GM12891 (cell line): ENCODE measurements around the gene BTAF1.

Experiments
- DNase-seq: peaks from one replicate; pipeline ENCODE4 v3.0.0; 2011; ENCODE audit warnings: low spot score; ENCODE audit not compliant: insufficient read length
- FAIRE-seq: peaks from 2 replicates; lab custom pipeline; 2011; peaks lifted over from hg19 to GRCh38; lab: Jason Lieb, UNC
- PAX5 ChIP-seq: IDR thresholded peaks from 2 replicates; pipeline ENCODE4 v1.6.1; 2011; ENCODE audit warnings: low read length, moderate library complexity, mild to moderate bottlenecking; ENCODE audit not compliant: insufficient read depth, severe bottlenecking
- POLR2A ChIP-seq: IDR thresholded peaks from 2 replicates; pipeline ENCODE4 v1.6.1; 2011; ENCODE audit warnings: low read depth, low read length, control low read depth
- POLR2AphosphoS5 ChIP-seq: IDR thresholded peaks from 2 replicates; pipeline ENCODE4 v1.6.1; 2011; ENCODE audit warnings: low read depth, low read length, control low read depth
- POU2F2 ChIP-seq: IDR thresholded peaks from 2 replicates; pipeline ENCODE4 v1.6.1; 2011; ENCODE audit warnings: low read depth, mild to moderate bottlenecking, control low read depth, low read length, moderate library complexity
- SPI1 ChIP-seq: IDR thresholded peaks from 2 replicates; pipeline ENCODE4 v1.6.1; 2011; ENCODE audit warnings: low read depth, low read length, control low read depth
- TAF1 ChIP-seq: IDR thresholded peaks from 2 replicates; pipeline ENCODE4 v1.6.1; 2011; ENCODE audit warnings: low read depth, low read length, control low read depth

BTAF1 gene

GRCh38 chr10:91935886-91936285, 12.3 kb downstream of the BTAF1 start:
- DNase-seq (no peak), FAIRE-seq (no peak)
- TF ChIP-seq PAX5 (no peak), POLR2AphosphoS5 (no peak), POU2F2 (no peak), TAF1 (no peak), SPI1 (no peak), POLR2A (no peak)

GRCh38 chr10:91939653-91940052, 16.1 kb downstream of the BTAF1 start:
- DNase-seq (no peak), FAIRE-seq (no peak)
- no peak for TF ChIP-seq TAF1
- no peak for TF ChIP-seq POU2F2
- no peak for TF ChIP-seq PAX5
- TF ChIP-seq POLR2AphosphoS5, result no peak
- TF ChIP-seq SPI1, result no peak
- TF ChIP-seq POLR2A, result no peak

- TF ChIP-seq SPI1 (no peak), POLR2A (no peak), POU2F2 (no peak), PAX5 (no peak), POLR2AphosphoS5 (no peak), TAF1 (no peak)
- FAIRE-seq (no peak), DNase-seq (no peak)
These were observed 17.9 kb downstream of the BTAF1 start for GRCh38 chr10:91941426-91941825.

- no peak for TF ChIP-seq POLR2AphosphoS5
- no peak for TF ChIP-seq PAX5
- TF ChIP-seq POU2F2, result no peak
- no peak for TF ChIP-seq SPI1
- no peak for TF ChIP-seq TAF1
- no peak for TF ChIP-seq POLR2A
- FAIRE-seq, result peak; percentile 33
- no peak for DNase-seq
These were observed 21.5 kb downstream of the BTAF1 start for GRCh38 chr10:91944880-91945630.

- no peak for DNase-seq
- no peak for TF ChIP-seq TAF1
- no peak for TF ChIP-seq POLR2A
- TF ChIP-seq SPI1, result no peak
- no peak for TF ChIP-seq POLR2AphosphoS5
- no peak for TF ChIP-seq PAX5
- no peak for TF ChIP-seq POU2F2
- FAIRE-seq, result no peak
These were observed 30.1 kb downstream of the BTAF1 start for GRCh38 chr10:91953600-91954160.

GRCh38 chr10:91955114-91955513, 31.5 kb downstream of the BTAF1 start:
- no peak for FAIRE-seq

GRCh38 chr10:91957091-91957490, 33.5 kb downstream of the BTAF1 start:
- no peak for FAIRE-seq
- DNase-seq, result no peak
- TF ChIP-seq POLR2AphosphoS5, result no peak

More at GRCh38 chr10:91955114-91955513, 31.5 kb downstream of the BTAF1 start:
- TF ChIP-seq POU2F2 (no peak), SPI1 (no peak), POLR2AphosphoS5 (no peak), TAF1 (no peak)
- DNase-seq, result no peak

GRCh38 chr10:91969297-91969696, 45.7 kb downstream of the BTAF1 start:
- FAIRE-seq (no peak), DNase-seq (no peak)
- TF ChIP-seq SPI1 (no peak), POLR2A (no peak), POLR2AphosphoS5 (no peak), PAX5 (no peak), POU2F2 (no peak), TAF1 (no peak)

GRCh38 chr10:91974960-91975359, 51.4 kb downstream of the BTAF1 start:
- DNase-seq (no peak), FAIRE-seq (peak; percentile 5)
- no peak for TF ChIP-seq TAF1

- DNase-seq (no peak), FAIRE-seq (no peak)
- TF ChIP-seq POLR2AphosphoS5, result no peak
These were observed 51.9 kb downstream of the BTAF1 start for GRCh38 chr10:91975438-91975837.
